ENCODE data around the gene SENP1. TPM values are rescaled to one million over a fixed set of nuclear protein-coding genes. Genes with fewer than 3 reads are reported as not detected.

The SENP1 gene
- polyA plus RNA-seq, 3 donors, result 22.1 to 27.4 (median 23.5) TPM

DNA sequence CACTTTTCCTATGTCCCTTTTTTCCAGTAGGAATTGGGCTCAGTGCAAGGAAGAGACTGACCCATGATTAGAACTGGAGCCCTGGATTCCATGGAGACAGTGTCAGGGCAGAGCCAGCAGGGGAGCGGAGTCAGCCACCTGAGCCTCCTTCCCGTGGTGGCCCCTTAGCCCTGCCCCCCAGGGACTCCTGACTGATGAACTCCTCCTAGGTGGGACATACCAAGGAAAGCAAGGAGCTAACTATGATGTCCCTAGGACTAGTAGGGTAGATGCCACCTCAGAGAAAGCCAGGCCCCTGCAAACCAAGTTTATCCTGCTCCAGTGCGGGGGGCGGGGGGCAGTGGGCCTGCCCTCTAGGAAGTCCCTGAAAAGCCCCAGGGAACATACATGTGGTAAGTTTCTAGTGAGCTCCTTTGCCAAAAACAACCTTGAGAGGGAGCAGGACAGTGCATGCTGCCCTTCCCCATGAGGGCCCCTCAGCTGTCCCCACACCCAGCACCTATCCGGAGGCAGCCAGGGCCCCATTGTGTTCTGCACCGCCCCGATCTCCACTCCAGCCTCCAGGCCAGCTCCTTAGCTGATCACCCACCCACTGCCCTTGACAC, 95.4 kb downstream of the SENP1 start:
- DNase-seq (ENCODE audit: extremely low read depth in 1 of 11, low read depth in 9 of 11, low spot score in 4 of 11), result no peak

DNA sequence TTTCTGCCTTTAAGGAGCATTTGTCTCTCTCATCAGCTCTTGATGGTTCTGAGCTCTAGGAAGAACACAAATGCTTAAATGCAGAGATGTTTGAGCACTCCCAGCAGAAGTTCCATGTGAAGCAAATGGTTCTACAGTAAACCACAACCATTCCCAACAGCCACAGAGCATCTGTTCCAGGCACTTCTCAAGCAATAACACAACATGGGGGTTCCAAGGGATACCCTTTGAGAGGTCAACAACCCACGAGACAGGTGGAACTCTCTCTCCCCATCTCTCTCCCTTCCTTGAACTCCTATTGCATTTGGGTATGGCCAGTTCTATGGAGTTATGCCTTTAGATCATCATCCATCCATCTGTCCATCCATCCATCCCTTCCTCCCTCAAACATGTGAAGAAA, 96.4 kb downstream of the SENP1 start:
- DNase-seq (ENCODE audit: extremely low read depth in 1 of 11, low read depth in 9 of 11, low spot score in 4 of 11), result no peak

DNA sequence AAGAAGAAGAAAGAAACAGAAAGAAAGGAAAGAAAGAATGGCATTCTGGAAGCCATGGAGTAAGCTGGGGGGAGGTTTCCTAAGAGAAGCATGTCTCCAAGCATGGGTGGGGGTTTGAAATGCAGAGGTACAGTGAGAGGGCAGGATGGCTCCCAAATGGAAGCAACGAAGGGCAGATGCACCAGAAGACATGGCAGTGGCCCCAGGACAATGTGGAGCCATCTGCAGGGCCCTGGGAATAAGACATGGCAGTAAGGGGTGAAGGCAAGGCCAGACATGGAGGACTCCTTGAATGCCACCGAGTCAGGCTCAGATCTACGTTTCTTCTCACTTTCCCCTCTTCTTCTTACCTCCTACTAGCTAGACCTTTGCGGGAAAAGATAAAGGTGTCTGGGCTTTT, 96.9 kb downstream of the SENP1 start:
- DNase-seq (ENCODE audit: extremely low read depth in 1 of 11, low read depth in 9 of 11, low spot score in 4 of 11), result no peak

GRCh38 chr12:48008349-48008748, 97.5 kb downstream of the SENP1 start:
- DNase-seq (ENCODE audit: extremely low read depth in 1 of 11, low read depth in 9 of 11, low spot score in 4 of 11), result no peak

DNA sequence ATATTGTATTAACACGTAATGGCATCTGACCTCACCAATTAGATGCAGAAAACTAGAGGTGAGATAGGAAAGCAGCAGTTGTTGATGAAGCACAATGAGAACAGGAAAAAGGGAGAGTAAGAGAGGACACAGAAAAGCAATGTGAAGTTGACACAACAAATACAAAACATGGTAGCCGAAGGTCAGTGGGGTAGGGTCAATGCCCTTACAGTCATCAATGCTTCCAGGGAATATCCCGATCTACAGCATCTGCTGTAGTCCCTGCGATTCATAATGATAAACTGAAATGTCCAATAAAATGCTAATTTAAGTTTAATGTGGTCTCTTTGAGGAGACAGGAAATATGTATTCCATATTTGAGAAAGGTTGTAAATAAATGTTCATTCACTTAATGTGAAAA, 98.7 kb downstream of the SENP1 start:
- no peak for DNase-seq (ENCODE audit: extremely low read depth in 1 of 11, low read depth in 9 of 11, low spot score in 4 of 11)

- no peak for DNase-seq (ENCODE audit: extremely low read depth in 1 of 11, low read depth in 9 of 11, low spot score in 4 of 11)
Observed at GRCh38 chr12:48005750-48006021, 100.2 kb downstream of the SENP1 start.

GRCh38 chr12:48005001-48005749, 100.7 kb downstream of the SENP1 start:
- DNase-seq (ENCODE audit: extremely low read depth in 1 of 11, low read depth in 9 of 11, low spot score in 4 of 11), result no peak

GRCh38 chr12:48004053-48004941, 101.6 kb downstream of the SENP1 start, which contains the start of gene COL2A1:
TSS of gene COL2A1 (minus strand) at chr12:48004476. CDS start at chr12:48004321, 155 bp downstream.
- DNase-seq (ENCODE audit: extremely low read depth in 1 of 11, low read depth in 9 of 11, low spot score in 4 of 11), result no peak

DNA sequence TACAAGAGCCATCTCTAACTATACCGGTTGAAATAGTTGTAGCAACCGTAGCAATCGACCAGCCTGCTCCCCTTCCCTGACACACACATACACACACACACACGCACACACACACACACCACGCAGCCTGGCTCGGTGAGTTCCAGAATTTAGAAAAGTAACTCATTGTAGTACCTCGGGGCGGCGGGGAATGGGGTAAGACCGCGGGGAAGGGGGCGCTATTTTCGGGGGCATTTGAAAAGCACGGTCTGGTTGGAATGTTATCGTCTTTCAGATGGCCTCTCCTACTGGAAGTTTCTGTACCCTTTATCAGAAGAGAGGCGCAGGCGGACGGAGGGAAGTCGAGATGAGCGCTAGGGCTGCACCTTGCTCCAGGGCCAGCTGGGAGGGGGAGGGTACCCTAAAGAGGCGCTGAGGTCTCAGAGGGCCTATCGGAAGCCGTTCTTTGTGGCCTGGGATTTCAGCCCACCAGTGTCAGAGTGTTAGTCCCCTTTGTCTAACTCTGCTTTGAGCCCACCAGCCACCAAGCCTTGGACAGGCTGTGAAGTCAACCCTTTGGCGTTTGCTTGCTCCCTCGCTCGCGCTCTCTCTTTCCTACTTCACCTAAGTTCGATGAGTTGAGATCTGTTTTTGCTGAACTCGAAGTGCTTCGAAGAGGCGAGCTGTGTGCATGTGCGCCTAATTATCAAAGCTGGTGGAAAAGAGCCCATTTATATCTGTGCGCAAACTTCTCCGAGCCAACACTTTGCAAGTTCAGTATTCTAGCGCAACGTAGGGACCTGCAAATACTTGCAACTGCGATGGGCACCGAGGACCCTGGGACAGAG, 102.4 kb downstream of the SENP1 start:
- DNase-seq (ENCODE audit: extremely low read depth in 1 of 11, low read depth in 9 of 11, low spot score in 4 of 11), result no peak

DNA sequence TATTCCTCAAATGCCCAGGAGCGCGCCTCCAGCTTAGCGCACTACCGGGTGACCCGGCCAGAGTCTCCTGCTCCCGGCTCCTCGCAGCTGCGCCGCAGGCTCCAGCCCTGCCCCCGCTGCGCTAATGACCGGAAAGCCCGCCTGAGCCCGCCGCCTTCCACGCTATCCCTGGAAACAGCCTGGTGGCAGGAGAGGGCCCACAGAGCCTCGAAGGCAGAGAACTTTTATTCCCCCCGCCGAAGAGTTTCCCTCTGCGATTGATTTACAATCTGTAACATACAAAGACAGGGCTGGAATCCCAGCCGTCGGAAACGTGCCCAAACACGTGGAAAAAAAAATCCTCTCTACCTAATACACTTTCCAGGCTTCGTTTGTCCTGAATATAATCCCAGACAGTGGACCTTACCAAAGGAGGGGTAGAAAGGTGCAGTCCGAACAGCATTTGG, 103.1 kb downstream of the SENP1 start:
- peak in 1 of 11 donors; percentile 58 for DNase-seq (ENCODE audit: extremely low read depth in 1 of 11, low read depth in 9 of 11, low spot score in 4 of 11)

DNA sequence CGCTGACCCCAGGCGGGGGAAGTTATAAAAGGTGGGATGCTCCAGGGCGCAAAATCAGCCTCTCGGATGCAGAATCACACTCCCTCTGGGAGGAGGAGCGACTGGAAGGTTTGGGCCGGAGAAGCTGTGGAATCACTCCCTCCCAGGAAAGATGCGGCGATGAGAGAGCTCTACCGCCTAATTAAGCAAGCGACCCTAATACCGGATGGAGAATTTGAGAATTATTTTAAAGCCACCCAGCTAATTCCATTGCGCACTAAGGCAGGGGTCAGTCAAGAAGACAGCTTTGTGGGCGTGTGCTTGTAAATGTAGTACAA, 103.5 kb downstream of the SENP1 start:
- peak in 1 of 11 donors; percentile 8 for DNase-seq (ENCODE audit: extremely low read depth in 1 of 11, low read depth in 9 of 11, low spot score in 4 of 11)

DNA sequence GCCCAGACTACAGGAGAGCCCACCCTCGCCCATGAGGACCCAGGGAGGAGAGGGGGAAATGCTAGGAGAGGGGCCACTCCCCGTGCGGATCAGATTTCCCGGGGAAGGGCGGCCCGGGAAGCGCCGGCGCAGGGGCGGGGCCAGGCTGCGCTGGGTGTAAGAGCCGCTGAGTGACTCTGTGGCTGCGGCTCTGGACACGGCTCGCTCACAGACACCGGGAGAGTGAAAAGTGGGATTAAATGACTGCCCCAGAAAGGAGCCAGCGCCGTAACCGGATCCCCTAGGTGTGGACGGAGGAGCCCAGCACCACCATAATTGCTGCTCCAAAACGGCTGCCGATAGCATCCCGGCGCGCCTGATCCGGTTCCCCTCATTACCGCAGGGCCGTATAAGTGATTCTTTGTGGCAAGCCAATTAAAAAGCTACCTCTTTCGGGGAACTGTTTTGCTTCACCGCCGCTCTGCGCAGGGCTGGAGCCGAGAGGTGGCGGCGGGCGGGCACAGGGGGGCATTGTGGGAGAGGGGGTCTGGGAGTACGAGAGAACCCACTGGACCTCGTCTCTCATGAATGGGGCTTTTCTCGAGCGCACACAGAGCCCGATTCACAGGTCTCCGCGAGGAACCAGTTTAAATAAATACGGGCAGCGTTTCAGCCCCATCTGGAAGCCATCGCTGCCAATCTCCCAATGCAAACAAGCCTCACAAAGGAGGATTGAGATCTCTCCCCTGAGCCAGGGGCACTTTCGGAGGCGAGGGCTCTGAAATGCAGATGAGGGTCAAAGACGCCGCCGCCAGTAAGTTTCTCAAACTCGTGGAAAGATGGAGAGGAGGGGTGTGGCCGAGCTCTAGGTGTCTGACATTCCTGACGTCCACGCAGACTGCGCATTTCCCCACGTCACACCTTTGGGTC, 104.1 kb downstream of the SENP1 start:
- DNase-seq (ENCODE audit: extremely low read depth in 1 of 11, low read depth in 9 of 11, low spot score in 4 of 11), result peak in 2 of 11 donors; percentile 57 to 67

DNA sequence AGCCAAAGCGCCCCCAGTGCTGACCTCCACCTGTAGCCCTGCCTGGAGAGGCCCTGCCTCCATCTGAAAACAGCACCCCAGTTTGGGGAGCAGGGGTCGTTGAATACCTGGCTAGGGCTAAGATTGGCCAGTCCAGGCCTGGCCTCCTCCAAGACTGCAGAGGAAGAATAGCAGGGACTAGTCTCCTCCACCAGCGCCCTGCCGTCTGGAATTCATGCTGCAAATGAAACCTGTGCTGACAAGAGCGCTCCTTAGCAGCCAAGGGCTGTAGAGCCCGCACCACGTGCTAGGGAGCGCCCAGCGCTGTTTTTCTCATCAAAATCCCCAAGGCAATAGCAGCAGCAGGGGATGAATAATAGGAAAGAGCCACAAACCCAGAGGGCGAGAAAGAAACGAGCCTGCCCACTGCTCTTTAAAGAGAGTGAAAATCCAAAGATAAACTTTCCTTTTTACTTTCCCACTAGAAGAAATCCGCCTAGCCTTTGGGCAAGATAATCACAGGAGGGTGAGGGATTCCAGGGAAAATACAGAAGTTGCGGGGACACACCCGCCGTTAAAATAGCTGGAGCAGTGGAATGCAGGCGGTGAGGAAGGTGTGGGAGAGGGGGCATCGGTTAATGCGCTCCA, 104.9 kb downstream of the SENP1 start:
- peak in 2 of 11 donors; percentile 21 to 56 for DNase-seq (ENCODE audit: extremely low read depth in 1 of 11, low read depth in 9 of 11, low spot score in 4 of 11)

DNA sequence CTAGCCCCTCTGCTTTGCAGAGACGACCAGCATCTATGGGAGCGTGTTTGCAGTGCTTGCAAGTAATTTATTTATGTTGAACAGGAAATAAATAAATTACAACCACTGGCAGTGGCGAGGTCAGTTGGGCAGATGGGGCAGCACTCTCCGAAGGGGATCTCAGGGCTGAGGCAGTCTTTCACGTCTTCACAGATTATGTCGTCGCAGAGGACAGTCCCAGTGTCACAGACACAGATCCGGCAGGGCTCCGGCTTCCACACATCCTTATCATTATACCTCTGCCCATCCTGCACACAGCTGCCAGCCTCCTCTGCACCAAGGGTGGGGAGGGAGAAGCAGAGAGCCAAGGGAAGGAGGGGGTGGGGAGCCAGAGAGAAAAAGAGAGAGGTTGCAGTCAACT, 106.1 kb downstream of the SENP1 start:
- no peak for DNase-seq (ENCODE audit: extremely low read depth in 1 of 11, low read depth in 9 of 11, low spot score in 4 of 11)

- DNase-seq (ENCODE audit: extremely low read depth in 1 of 11, low read depth in 9 of 11, low spot score in 4 of 11), result no peak
Observed at GRCh38 chr12:47997321-47997720, 108.6 kb downstream of the SENP1 start.

DNA sequence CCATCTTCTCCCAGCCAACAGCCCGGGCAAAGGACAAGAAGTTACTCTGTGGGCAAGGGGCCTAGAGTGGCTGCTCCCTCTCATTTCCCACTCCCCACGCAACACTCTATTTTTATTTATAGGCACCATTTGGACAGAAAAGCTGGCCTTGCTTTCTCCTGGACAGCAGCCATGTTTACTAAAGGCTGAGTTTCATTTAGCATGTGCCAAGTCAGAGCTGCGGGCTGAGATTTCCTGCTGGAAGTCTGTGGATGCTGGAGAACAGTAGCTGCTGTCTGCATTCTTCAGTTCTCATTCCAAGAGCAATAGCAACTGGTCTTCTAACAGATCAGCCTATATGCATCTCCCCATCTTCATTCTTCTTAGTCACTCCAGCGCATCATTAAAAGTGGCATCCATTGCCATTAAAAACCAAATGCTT, 109.9 kb downstream of the SENP1 start:
- peak in 4 of 11 donors; percentile 24 to 61 (median 48) for DNase-seq (ENCODE audit: extremely low read depth in 1 of 11, low read depth in 9 of 11, low spot score in 4 of 11)

DNA sequence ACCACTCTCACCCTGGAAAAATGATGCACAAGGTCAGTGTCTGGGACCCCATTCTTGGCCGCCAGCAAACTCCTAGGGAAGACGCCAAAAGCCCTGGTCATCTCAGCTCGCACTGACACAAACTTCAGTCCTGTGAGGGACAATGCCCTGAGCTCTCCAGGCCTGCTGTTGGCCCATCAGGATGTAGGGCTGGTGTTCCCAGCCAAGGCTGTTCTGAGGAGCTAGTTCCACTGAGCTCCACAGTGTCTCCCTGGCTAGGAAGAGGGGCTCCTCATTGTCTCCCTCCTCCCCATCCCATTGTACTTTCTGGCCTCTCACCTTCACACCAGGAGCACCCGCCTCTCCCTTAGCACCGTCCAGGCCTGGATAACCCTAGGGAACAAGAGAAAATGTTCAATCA, 112.4 kb downstream of the SENP1 start:
- DNase-seq (ENCODE audit: extremely low read depth in 1 of 11, low read depth in 9 of 11, low spot score in 4 of 11), result no peak
